Mucosa of rectum (tissue), 2 donors: Measurements from ENCODE around the gene PRPF19.

Experiments
- H3K27ac ChIP-seq, 2 donors: one replicate each; pipeline ENCODE4 v1.7.0; 2013; ENCODE audit warnings: inconsistent platforms in 2 of 2, low read depth in 2 of 2, low read length in 2 of 2
- H3K27me3 ChIP-seq, 2 donors: one replicate each; pipeline ENCODE4 v1.7.0; 2013; ENCODE audit warnings: low read length in 2 of 2; ENCODE audit not compliant: control insufficient read depth in 2 of 2, insufficient read depth in 2 of 2
- H3K36me3 ChIP-seq, 2 donors: one replicate each; pipeline ENCODE4 v1.7.0; 2013; ENCODE audit warnings: low read length in 2 of 2; ENCODE audit not compliant: control insufficient read depth in 2 of 2, insufficient read depth in 2 of 2
- H3K4me1 ChIP-seq, 2 donors: one replicate each; pipeline ENCODE4 v1.7.0; 2013; ENCODE audit warnings: low read length in 2 of 2, mild to moderate bottlenecking in 1 of 2; ENCODE audit not compliant: control insufficient read depth in 2 of 2, insufficient read depth in 2 of 2
- H3K4me3 ChIP-seq, 2 donors: one replicate each; pipeline ENCODE4 v1.7.0; 2013; ENCODE audit warnings: low read length in 2 of 2
- H3K9ac ChIP-seq, 2 donors: one replicate each; pipeline ENCODE4 v1.7.0; 2013; ENCODE audit warnings: low read length in 2 of 2, low read depth in 1 of 2, mild to moderate bottlenecking in 1 of 2
- H3K9me3 ChIP-seq, 2 donors: one replicate each; pipeline ENCODE4 v1.7.0; 2013; ENCODE audit warnings: low read length in 2 of 2; ENCODE audit not compliant: control insufficient read depth in 2 of 2
- donor health status: healthy.
- donor health status: Normal muscosa, but diverticular disease.

PRPF19 gene

DNA sequence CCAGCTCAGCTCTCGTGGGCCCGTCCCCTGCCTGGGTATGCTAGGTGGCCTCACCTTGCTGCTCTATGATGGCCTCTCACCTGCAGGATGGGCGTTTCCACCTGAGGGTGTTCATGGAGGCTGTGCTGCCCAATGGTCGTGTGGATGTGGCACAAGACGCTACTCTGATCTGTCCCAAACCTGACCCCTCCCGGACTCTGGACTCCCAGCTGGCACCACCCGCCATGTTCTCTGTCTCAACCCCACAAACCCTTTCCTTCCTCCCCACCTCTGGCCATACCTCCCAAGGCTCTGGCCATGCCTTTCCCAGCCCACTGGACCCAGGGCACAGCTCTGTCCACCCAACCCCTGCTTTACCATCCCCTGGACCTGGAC, 36.9 kb downstream of the PRPF19 start:
- H3K4me1 ChIP-seq: peaks cover 7 to 11% of the 10 kb centered on the region in 2 donors
- no peaks in the 10 kb centered on the region for H3K27me3 ChIP-seq
- no peaks in the 10 kb centered on the region for H3K9me3 ChIP-seq
- no peak overlapping the region for H3K4me3 ChIP-seq
- H3K36me3 ChIP-seq: no peaks in the 10 kb centered on the region
- no peak overlapping the region for H3K9ac ChIP-seq
- H3K27ac ChIP-seq: no peak overlapping the region

DNA sequence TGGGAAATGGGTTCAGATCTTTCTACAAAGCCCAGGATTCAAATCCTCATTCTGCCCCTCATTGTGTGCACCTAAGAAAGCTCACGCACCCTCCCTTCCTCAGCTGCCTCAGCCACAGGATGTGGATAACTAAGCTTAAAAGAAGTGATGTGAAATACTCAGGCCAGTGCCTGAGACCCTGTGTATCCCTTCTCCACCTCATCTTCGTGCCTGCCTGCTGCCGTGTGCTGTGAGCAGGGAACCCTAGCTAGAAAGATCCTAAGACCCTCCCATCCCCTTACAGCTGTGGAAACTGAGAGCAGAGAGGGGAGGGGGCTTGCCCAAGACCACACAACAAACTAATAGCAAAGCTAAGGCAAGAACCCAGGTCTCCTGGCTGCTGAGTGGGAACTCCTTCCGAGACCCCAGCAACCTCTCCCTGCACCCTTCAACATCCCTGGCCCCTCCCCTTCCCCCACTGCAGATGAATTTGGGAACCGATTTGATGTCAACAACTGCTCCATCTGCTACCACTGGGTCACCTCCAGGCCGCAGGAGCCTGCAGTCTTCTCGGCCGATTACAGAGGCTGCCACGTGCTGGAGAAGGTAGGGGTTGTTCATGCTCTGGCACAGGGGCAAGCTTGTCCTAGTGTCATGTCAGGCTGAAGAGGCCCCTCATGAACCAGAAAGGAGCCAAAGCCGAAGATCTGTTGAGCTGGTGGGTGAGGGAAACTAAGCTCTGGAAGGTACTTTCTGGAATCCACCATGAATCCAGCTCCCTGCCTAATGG, 37.5 kb downstream of the PRPF19 start:
- peaks cover 7 to 11% of the 10 kb centered on the region in 2 donors for H3K4me1 ChIP-seq
- no peak overlapping the region for H3K4me3 ChIP-seq
- H3K36me3 ChIP-seq: no peaks in the 10 kb centered on the region

DNA sequence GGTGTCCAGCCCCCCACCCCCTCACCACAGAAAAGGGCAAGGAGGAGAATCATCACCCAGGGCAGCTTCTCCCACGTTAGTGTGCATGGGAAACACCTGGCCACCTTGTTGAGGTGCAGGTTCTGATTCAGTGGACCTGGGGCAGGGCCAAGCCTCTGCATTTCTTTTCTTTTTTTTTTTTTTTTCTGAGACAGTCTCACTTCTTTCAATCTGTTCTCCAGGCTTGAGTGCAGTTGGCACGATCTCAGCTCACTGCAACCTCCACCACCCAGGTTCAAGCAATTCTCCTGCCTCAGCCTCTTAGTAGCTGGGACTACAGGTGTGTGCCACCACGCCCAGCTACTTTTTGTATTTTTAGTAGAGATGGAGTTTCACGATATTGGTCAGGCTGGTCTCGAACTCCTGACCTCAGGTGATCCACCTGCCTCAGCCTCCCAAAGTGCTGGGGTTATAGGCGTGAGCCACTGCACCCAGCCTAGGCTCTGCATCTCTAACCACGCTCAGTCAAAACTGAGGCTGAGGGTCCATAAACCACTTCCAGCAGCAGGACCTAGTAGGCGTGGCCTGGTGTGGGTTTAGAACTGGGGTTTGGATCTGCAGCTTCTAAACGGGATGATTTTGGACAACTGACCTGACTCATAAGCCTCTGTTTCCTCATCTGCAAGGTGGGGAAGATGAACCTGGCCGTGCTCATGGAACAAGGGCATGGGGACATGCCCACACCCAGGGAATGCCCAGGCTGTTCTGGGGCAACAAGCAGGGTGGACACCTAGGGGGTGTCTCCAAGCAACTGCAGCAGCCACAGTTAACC, 38.3 kb downstream of the PRPF19 start:
- no peak overlapping the region for H3K4me3 ChIP-seq
- H3K9ac ChIP-seq: no peak overlapping the region
- no peaks in the 10 kb centered on the region for H3K27me3 ChIP-seq
- H3K36me3 ChIP-seq: no peaks in the 10 kb centered on the region
- no peak overlapping the region for H3K27ac ChIP-seq
- no peaks in the 10 kb centered on the region for H3K9me3 ChIP-seq
- H3K4me1 ChIP-seq: peaks cover 7 to 11% of the 10 kb centered on the region in 2 donors

More for the DNA sequence above, 37.5 kb downstream of the PRPF19 start:
- H3K27me3 ChIP-seq: no peaks in the 10 kb centered on the region
- H3K9me3 ChIP-seq: no peaks in the 10 kb centered on the region
- no peak overlapping the region for H3K27ac ChIP-seq
- no peak overlapping the region for H3K9ac ChIP-seq

DNA sequence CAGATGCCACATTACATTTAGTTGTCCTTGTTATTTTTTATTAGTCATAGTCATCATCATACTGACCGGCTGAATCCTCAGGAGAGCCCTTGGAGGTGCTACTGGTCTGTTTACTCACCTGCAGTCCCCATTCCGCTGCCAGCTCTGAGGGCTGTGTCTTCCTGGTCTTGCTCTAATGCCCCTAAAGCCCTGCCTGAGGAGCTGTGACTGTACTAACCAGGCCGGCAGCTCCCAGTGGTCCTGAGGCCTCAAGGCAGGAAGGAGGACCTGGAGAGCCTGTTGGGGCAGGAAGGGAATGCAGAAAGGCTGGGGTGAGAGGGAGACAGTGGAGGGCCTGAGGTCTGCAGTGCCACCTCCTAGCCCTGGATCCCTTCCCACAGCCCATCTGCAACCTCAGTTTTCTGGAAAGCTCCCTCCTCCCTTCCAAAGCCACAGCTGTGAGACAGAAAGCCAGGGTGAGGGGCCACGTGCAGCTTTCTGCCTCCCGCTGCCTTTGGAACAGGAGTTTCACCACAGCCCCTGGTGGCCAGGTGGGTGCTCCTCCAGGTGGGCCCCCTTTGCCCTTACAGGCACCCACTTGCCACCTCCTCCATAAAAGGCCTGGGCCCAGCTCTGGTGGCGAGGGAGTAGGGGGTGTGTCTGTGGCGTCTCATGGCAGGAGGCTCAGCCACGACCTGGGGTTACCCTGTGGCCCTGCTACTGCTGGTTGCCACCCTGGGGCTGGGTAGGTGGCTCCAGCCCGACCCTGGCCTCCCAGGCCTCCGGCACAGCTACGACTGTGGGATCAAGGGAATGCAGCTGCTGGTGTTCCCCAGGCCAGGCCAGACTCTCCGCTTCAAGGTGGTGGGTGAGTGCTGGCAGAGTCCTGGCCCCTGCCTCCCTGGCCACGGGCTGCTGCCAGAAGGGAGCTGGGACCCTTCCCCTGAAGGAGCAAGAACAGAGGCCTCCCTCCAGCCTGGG, 39.2 kb downstream of the PRPF19 start, which contains the start of gene ZP1:
Gene ZP1 (plus strand): TSS at position 632 of the 960 bp plus-strand sequence. CDS start 20 bp downstream, at position 652.
- no peak within 1 kb of the TSS for H3K4me3 ChIP-seq
- no peaks in the 10 kb centered on the region for H3K9me3 ChIP-seq
- peaks cover 7 to 8% of the 10 kb centered on the region in 2 donors for H3K4me1 ChIP-seq
- no peaks in the 10 kb centered on the region for H3K36me3 ChIP-seq
- no peak within 1 kb of the TSS for H3K9ac ChIP-seq
- no peaks in the 10 kb centered on the region for H3K27me3 ChIP-seq
- no peak within 1 kb of the TSS for H3K27ac ChIP-seq

DNA sequence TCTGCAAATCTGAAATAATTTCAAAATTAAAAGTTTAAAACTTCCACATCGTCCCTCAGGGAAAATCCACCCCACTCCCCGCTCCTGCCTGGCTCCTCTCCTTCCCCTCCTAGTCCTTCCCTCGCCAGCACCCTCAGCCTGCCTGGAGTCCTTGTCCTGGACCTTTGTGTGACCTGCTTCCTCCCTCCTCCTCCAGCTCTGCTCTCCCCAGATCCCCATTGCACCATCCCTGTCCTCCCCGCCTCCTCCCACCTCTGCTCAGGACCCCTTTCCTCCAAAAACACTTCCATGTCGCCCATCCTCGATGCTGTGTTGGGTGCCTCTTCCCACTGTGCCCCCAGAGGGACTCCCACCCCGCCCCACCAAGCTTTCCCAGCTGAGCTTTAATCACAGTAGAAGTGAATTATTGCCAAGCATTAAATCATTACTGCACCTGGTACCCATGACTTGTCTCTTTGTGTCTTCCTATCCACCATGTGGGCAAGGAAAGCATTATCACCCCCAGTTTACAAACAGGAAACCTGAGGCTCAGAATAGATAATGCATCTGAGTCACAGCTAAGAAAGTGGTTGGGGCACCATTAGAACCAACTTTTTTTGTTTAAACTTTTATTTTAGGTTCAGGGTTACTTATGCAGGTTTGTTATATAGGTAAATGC, 41.4 kb downstream of the PRPF19 start:
- Histone ChIP-seq H3K9me3 (no peaks in the 10 kb centered on the region), H3K4me3 (no peak overlapping the region), H3K27me3 (no peaks in the 10 kb centered on the region), H3K36me3 (no peaks in the 10 kb centered on the region), H3K4me1 (no peaks in the 10 kb centered on the region), H3K9ac (no peak overlapping the region), H3K27ac (no peak overlapping the region)

DNA sequence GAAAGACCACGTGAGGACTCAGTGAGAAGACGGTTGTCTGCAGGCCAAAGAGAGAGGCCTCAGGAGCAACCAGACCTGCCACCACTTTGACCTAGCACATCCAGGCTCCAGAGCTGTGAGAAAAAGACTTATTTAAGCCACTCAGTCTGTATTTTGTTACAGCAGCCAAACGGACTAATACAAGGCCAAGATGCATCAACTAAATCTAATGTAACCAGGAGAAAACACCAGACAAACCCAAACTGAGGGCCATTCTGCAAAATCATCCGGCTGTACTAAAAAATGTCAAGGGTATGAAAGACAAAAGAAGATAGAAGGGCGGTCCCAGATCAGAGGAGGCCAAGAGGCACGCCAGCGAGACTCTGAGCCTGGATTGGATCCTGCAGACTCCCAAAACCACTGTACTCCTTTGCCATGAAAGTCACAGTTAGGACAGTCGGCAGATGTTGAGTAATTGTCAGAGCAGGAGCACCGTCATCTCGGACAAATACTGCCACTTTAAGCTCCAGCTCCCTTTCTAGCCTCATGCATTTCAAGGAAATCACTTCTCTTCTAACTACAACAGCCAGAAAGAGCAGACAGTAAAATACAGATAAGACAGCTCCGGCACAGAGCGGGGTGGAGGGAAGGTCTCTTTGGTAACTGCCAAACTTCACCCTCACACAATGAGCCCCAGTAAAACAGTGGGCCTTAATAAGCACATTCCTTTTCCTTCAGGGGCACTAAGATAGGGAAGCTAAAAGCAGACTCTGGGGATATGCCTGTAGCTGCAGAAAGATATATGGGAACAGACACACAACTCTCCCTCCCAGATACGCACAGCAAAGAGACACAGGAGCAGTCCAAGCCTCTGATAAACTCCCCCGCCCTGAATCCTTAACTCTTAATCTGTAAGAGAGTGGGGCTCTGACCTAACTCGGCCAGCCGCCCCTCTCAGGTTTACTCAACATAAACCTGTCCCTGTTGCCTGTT, 42.5 kb downstream of the PRPF19 start:
- H3K27ac ChIP-seq: no peak overlapping the region
- no peaks in the 10 kb centered on the region for H3K4me1 ChIP-seq
- H3K27me3 ChIP-seq: no peaks in the 10 kb centered on the region
- H3K4me3 ChIP-seq: no peak overlapping the region
- no peak overlapping the region for H3K9ac ChIP-seq
- H3K9me3 ChIP-seq: no peaks in the 10 kb centered on the region
- no peaks in the 10 kb centered on the region for H3K36me3 ChIP-seq

DNA sequence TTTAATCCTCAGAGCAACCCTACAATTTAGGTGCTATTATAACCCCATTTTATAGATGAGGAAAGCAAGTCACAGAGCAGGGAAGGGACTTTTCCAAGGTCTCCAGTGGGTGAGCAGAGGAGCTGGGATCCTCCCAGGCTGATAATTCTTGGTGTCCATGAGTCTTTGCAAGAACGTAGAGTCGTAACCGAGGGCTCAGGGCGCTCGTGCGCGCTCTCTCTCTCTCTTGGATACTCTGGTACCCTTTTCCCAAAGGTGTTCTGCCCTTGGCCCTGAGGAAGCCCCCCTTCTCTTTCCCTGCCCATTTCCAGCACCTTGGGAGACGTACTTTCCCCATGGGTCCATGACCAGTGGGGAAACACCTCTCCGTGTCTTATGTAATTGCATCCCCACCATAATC, 44.2 kb downstream of the PRPF19 start:
- H3K27ac ChIP-seq: no peak overlapping the region
- H3K36me3 ChIP-seq: no peaks in the 10 kb centered on the region
- H3K9me3 ChIP-seq: no peaks in the 10 kb centered on the region
- H3K4me1 ChIP-seq: no peaks in the 10 kb centered on the region
- H3K27me3 ChIP-seq: no peaks in the 10 kb centered on the region
- no peak overlapping the region for H3K9ac ChIP-seq
- H3K4me3 ChIP-seq: no peak overlapping the region

DNA sequence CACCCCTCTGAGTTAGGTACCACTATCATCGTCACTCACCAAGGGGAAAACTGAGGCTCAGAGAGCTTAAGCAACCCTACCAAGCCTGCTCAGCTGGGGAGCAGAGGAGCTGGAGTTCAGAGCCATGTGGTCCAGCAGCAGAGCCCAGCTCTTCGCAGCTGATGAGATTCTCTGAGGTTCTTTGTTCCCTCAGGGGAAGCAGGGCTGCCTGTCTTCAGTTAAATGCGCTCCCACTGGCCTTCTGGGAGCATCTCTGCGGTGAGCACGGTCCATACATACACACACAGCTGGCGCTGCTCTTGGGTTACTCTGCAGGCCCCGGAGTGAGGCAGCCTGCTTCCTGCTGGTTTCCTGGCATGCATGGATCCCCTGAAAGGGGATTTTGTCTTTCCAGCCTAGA, 45.4 kb downstream of the PRPF19 start:
- Histone ChIP-seq H3K9ac (no peak overlapping the region), H3K9me3 (no peaks in the 10 kb centered on the region), H3K27me3 (no peaks in the 10 kb centered on the region), H3K4me1 (peaks cover 0 to 4% of the 10 kb centered on the region in 2 donors), H3K4me3 (no peak overlapping the region), H3K27ac (no peak overlapping the region), H3K36me3 (no peaks in the 10 kb centered on the region)
